H1 (cell line): ENCODE measurements around the gene LAMA3. TPM values are rescaled to one million over a fixed set of nuclear protein-coding genes. Genes with fewer than 3 reads are reported as not detected.

ENCODE experiments used
- CBX8 ChIP-seq: fragments of 300-800, 300-1000 bp; sonication (generic); IDR thresholded peaks from 2 replicates; pipeline ENCODE4 v1.7.1; 2016; ENCODE audit warnings: low read depth, low read length, borderline replicate concordance
- CHD1 ChIP-seq: IDR thresholded peaks from 2 replicates; pipeline ENCODE4 v1.6.1; 2012; ENCODE audit warnings: low read depth, low read length, improper control_type of control experiment
- CHD7 ChIP-seq: fragments of 300-600 bp; sonication (generic); IDR thresholded peaks from 2 replicates; pipeline ENCODE4 v1.7.1; 2012; ENCODE audit warnings: low read length, moderate library complexity, mild to moderate bottlenecking, inconsistent platforms; ENCODE audit not compliant: insufficient replicate concordance
- CREB1 ChIP-seq: IDR thresholded peaks from 2 replicates; pipeline ENCODE4 v1.6.1; 2012; ENCODE audit warnings: inconsistent platforms
- EP300 ChIP-seq, 2 experiments: IDR thresholded peaks; 1 replicate in 1 of 2; 2 replicates in 1 of 2; pipeline ENCODE4 v1.6.1; 2011 to 2012; ENCODE audit warnings: low read depth in 2 of 2, low read length in 2 of 2, mild to moderate bottlenecking in 2 of 2, borderline replicate concordance in 1 of 2, inconsistent platforms in 1 of 2, moderate library complexity in 1 of 2
- EZH2 ChIP-seq: fragments of 200-600 bp; sonication (generic); IDR thresholded peaks from 2 replicates; pipeline ENCODE4 v1.7.1; 2012; ENCODE audit warnings: low read depth, mild to moderate bottlenecking, moderate library complexity, low read length, inconsistent platforms; ENCODE audit not compliant: severe bottlenecking
- GTF2F1 ChIP-seq: IDR thresholded peaks from 2 replicates; pipeline ENCODE4 v1.6.1; 2012; ENCODE audit warnings: low read depth, low read length, improper control_type of control experiment, borderline replicate concordance
- HDAC6 ChIP-seq: IDR thresholded peaks from one replicate; pipeline ENCODE4 v1.7.1; 2012; ENCODE audit warnings: low read depth, mild to moderate bottlenecking, inconsistent platforms, low read length, moderate library complexity
- NRF1 ChIP-seq: IDR thresholded peaks from 2 replicates; pipeline ENCODE4 v1.6.1; 2011; ENCODE audit warnings: mild to moderate bottlenecking, low read depth, low read length, improper control_type of control experiment
- POLR2A ChIP-seq, 2 experiments: IDR thresholded peaks; 1 replicate in 1 of 2; 2 replicates in 1 of 2; pipeline ENCODE4 v1.6.1; 2011; ENCODE audit warnings: low read depth in 2 of 2, low read length in 2 of 2, mild to moderate bottlenecking in 2 of 2; ENCODE audit errors: control extremely low read depth in 1 of 2
- RXRA ChIP-seq: IDR thresholded peaks from 2 replicates; pipeline ENCODE4 v1.6.1; 2011; ENCODE audit warnings: low read depth, mild to moderate bottlenecking, low read length, moderate library complexity; ENCODE audit not compliant: insufficient read depth
- TAF7 ChIP-seq: optimal IDR thresholded peaks from 2 replicates; pipeline ENCODE3; 2011; ENCODE audit warnings: low read depth, mild to moderate bottlenecking, inconsistent platforms, low read length, moderate library complexity, borderline replicate concordance
- polyA plus RNA-seq, 7 experiments: library from polyadenylated mRNA; depleted of rRNA in 3 of 7; stranded (reverse) in 5 of 7; unstranded in 2 of 7; fragments of >200 nt in 5 of 7; fragments of 200-250 nt in 2 of 7; gene quantifications; 1 replicate in 5 of 7; 2 replicates in 1 of 7; 4 replicates in 1 of 7; pipeline versions ENCODE4 v1.2.1 to v1.2.3, GENCODE V29; 2011 to 2013; ENCODE audit warnings: missing spikeins in 2 of 7, mixed read lengths in 2 of 7
- total RNA-seq: library from RNA; stranded (reverse); fragmentation: NEBNext Ultra II Directional; extraction: Animal tissue kit (Norgen Biotek cat#: 25700); gene quantifications from 2 replicates; pipeline ENCODE4 v1.2.1, GENCODE V29; 2021

The LAMA3 gene
- total and polyA plus RNA-seq, 2 of the 8 experiments (the other 6 are each of a cell fraction or from before 2014, with no cell fraction given): 0.76 to 5.0 TPM

GRCh38 chr18:23838801-23839366 lies 149.6 kb downstream of the LAMA3 start (continued):
- TF ChIP-seq CHD7 (no peak), CBX8 (no peak), NRF1 (no peak), GTF2F1 (no peak), RXRA (no peak), CHD1 (no peak), TAF7 (no peak), EP300 (IDR thresholded peaks at IDR 0.05; ENCODE audit: borderline replicate concordance in 1 of 2, low read depth in 2 of 2, low read length in 2 of 2) (no peak), HDAC6 (no peak), EZH2 (no peak), CREB1 (no peak), POLR2A (IDR thresholded peaks at IDR 0.05; ENCODE audit: control extremely low read depth in 1 of 2, low read depth in 2 of 2, low read length in 2 of 2) (no peak)
